Measurements from ENCODE around the gene KRTAP4-9.
"Not testable (repeated sequence)": the region's sequence is repeated elsewhere in the genome, so short reads cannot be mapped to it uniquely, and the experiment has no call there.

- not testable (repeated sequence) for TF ChIP-seq CTCF (IDR thresholded peaks at IDR 0.05; ENCODE audit: insufficient read depth, low read length); POLR2AphosphoS5 (IDR thresholded peaks at IDR 0.05; ENCODE audit: low read depth); SPI1 (IDR thresholded peaks at IDR 0.05; ENCODE audit: borderline replicate concordance, low read depth); REST (IDR thresholded peaks at IDR 0.05; ENCODE audit: insufficient replicate concordance, low read depth)
These were observed 18.8 kb downstream of the KRTAP4-9 start, which contains the start of gene KRTAP4-12 for GRCh38 chr17:41123991-41124371.

Measured in HL-60 (cell line).